HS-5 (cell line): Measurements from ENCODE around the gene TTC21A.
A peak's percentile ranks its signal among the peaks of the same experiment; 100 is the strongest.

Experiments used
- DNase-seq: peaks from one replicate; pipeline ENCODE4 v3.0.0-alpha.2; 2012; ENCODE audit warnings: low read depth

The TTC21A gene

DNA sequence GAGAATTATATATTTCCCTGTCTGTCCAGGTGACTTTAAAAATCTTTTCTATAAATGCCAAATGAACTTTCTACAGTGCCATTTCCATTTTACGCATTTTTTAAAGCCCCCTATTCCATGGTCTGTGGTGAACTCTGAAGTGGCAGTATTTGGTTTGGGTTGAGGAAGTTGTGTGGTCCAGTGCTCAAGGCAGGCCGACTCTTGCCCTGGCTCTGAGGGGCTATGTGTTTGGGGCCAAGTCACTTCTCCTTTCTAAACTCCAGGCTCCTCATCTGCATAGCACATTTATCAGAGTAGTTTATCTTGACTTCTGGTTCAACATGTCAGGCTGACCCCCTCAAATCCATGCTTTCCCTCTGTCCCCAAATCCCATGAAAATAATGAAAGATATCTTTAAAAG is 14.1 kb downstream of the TTC21A start:
- no peak for DNase-seq

DNA sequence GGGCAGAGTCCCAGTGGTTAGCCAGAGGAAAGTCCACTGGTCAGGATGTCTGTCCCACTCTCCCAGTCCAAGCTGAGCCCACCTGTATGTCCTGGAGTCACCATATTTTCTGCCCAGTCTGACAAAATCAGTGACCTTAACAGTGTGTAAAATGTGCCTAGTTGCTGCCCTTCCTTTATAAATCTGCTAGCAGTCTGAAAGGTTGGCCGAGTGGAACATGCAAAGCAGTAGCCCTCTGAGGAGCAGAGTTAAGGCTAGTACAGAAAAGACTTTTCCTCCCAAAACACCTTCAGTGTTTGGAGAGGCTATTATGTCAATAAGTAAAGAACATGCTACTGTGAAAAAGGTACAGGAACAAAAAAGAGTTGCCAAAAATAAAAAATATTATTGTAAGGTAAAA is 15.3 kb downstream of the TTC21A start:
- no peak for DNase-seq

DNA sequence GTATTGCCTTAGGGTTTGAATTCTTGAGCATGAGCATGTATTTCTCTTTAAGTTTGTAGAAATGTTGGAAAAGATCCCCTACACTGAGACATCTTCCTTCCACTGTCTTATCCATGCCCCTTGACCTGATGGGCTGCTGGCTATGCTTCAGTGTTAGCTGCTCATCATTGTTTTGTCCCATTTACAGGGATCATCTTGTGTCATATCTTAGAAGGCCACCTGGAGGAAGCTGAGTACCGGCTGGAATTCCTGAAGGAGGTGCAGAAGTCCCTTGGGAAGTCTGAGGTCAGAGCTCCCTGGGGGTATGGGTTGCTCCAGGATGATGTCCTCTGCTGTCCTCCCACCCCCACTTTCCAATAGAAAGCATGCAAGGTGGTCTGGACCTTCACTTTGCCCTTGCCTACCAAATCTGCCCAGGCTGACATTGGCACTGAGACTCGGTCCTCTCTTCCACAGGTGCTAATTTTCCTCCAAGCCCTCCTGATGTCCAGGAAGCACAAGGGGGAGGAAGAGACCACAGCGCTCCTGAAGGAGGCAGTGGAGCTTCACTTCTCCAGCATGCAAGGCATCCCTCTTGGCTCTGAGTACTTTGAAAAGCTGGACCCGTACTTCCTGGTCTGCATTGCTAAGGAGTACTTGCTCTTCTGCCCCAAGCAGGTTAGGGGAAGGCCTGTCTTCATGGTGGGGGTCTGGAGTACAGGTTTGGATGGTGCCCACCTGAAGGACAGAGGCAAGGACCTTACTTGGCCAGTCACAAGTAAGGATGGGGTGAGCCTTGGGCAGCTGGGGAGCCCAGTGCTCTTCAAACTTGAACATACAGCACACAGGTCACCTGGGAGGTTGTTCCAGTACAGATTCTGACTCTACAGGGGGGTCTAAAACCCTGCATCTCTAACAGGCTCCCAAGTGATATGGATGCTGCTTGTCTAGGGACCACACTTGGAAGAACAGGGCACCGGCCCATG is 17.7 kb downstream of the TTC21A start:
- no peak for DNase-seq

DNA sequence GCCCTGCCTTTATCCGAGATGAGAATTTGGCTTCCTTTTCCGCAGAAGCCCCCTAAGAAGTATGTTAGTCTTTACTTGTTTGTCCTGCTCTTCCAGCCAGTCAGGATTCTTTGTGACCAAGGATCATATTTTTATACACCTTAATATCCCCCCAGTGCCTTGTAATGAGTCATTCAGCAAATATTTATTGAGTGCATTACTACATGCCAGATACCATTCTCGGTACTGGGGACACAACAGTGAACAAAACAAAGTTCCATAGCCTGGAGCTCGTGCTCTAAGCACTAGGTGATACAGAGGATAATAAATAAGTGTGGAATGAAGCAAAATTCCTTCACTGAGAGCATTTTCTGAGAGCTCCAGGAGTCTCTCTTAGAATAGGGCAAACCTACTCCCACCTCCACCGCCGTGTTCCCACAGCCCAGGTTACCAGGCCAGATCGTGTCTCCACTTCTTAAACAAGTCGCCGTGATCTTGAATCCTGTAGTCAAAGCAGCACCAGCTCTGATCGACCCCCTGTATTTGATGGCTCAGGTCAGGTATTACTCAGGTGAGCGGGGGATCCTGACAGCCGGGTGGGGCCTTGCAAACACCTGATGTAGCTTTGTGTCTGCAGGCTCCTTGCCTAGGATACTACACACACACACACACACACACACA is 18.5 kb downstream of the TTC21A start:
- DNase-seq, result peak; percentile 20

DNA sequence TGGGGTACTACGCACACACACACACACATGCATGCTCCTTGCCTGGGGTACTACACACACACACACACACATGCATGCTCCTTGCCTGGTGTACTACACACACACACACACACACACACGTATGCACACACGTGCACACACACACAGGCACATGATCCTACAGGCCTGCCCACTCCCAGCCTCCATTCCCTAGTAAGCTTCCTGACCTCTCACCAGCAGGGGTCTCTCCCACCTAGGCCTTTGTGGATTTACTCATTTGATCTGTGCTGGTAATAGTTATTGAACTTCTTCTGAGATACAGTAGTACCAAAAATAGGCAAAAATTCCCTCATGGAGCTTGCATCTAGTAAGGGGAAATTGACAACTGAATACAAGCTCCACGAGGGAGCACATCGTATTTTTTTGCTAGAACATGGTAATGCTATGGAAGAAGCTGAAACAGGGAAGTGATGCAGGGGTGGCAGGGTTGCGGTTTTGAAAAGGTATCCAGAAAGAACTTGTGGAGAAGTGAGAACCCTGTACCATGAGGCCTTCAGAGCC is 19.1 kb downstream of the TTC21A start:
- no peak for DNase-seq

DNA sequence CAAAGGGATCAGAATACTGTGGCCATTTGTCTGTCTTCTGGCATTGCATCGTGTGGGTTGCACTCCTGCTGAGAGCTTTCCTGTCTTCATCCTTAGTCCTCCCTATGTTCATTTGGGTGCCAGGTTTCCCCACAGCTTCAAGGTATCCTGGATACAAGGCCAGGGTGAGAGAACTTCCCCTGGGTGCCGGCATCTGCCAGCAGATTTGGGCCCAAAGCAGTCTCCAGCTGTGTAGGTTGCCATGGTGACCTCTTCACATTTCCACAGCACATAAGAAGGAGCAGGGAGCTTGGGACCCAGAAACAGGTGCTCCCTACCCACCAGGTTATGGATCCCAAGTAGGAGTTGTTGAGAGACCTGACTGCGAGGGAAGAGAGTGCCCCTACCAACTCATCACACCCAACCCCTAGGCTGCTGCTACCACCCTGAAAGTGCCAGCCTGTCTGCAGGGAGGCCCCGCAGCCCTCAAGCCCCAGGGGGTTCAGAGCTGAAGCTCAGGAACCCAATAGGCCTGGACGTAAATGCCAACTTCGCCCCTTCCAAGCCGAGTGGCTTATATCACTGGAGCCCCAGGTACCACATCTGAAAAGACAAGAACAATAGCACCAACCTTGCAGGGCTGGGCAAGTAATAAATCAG is 19.9 kb downstream of the TTC21A start:
- no peak for DNase-seq

DNA sequence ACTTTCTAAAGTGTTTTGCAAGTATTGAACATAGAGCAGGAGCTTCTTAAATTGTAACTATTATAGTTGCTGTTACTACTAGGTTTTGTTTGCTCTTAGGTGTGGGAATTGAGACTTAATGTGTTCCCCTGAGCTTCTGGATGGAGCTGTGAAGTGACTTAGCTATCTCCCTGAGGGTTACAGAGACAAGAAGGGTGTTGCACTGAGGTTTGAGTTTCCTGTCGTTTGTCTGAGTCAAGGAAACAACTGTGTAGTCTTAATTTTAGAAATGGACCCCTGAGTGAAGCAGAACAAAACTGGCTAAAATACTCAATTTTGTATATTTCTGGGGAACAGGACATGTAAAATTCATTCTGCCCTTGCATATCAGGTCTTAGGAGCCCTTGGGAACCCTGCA is 20.4 kb downstream of the TTC21A start:
- no peak for DNase-seq

DNA sequence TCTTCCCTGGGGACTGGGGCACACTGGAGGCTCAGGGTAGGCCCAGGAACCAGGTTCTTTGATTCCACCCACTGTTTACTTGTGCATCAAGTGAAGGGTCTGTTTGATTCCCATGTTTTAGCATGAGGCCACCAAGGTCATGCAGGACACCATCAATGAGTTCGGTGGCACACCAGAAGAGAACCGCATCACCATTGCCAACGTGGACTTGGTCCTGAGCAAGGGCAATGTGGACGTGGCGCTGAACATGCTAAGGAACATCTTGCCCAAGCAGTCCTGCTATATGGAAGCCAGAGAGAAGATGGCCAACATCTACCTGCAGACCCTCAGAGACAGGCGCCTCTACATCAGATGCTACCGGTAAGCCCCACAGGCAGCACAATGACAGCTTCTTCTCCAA is 21.5 kb downstream of the TTC21A start:
- DNase-seq, result no peak

DNA sequence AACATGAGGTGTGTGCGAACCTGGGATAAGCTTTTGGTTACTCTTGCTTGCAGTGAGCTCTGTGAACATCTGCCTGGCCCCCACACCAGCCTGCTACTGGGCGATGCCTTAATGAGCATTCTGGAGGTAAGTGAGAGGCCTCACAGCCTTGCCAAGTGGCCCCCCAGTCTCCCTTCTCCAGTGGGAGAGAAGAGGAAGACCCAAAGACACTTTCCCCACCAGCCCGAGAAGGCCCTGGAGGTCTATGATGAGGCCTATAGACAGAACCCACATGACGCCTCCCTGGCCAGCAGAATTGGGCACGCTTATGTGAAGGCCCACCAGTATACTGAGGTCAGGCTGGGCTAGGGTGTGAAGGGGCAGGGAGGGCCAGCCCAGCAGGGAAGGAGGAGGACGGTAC is 22.5 kb downstream of the TTC21A start:
- no peak for DNase-seq

DNA sequence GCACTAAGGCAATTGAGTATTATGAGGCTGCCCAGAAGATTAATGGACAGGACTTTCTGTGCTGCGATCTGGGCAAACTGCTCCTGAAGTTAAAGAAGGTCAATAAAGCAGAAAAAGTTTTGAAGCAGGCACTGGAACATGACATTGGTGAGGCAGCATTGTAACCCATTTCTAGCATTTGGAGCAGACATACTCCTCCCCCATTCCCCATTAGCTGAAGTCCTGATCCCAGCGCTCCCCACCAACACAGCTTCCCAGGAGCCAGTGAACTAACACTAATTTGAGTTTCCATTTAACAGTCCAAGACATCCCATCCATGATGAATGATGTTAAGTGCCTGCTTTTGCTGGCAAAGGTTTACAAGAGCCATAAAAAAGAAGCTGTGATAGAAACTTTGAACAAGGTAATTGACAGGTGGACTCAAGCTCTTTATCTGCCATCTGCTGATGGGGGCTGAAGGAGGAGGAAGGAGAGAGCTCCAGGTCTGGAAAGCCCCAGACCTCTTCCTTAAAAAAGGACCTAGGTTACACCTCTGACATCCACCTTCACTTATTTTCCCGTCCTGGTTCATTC is 23.3 kb downstream of the TTC21A start:
- DNase-seq, result no peak

DNA sequence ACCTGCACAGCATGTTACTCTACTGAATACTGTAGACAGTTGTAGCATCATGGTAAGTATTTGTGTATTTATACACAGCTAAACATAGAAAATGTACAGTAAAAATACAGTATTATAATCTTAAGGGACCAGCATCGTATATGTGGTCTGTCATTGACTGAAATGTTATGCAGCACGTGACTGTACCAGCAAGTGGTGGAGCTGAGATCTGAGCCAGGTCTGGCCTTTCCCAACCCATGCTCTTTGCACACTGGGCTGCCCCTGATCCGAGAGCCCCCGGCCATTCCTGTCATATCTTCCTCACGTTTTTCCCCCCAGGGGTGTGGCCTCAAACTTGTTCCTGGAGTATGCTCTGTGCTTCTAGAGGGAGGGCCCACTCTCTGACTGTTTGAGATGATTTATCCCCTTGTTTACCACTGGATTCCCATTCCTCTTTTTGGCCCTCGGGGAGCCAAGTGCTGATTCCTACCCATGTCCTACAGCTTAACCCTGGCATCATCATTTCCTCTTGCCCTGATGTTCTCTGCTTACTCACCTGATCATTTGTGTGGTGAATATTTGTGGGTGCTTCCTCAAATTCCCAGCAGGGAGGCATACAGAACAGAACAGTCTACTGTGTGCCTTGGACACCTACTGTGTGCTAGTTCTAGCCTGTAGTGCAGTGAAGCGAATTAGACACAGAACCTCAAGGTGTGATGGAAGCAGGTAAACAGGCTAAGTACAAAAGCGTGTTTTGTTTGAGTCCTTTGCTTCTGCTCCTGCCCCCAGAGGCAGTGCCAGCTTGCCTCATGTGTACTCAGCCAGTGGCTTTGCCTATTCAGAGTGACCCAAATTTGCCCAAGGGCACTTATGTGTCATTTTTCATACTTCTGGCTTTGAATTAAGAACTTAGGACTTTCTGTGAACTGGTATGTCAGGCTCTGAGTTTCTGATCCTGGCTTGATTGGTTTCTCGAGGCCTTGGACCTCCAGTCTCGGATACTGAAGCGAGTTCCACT is 24.9 kb downstream of the TTC21A start:
- DNase-seq, result no peak

DNA sequence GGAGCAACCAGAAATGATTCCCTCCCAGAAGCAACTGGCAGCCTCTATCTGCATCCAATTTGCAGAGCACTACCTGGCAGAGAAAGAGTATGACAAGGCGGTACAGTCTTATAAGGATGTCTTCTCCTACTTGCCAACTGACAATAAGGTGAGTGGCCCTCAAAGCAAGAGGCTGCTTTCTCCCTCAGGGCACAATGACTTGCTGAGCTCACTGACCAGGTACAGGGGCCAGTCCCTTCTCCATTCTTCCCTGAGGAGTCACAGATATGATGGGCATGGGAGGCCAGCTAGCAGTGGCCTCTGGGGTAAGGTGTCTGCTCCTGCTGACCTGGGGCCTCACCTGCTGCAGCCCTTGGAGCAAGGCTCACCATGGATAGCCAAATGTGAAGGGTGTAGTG is 25.6 kb downstream of the TTC21A start:
- no peak for DNase-seq

DNA sequence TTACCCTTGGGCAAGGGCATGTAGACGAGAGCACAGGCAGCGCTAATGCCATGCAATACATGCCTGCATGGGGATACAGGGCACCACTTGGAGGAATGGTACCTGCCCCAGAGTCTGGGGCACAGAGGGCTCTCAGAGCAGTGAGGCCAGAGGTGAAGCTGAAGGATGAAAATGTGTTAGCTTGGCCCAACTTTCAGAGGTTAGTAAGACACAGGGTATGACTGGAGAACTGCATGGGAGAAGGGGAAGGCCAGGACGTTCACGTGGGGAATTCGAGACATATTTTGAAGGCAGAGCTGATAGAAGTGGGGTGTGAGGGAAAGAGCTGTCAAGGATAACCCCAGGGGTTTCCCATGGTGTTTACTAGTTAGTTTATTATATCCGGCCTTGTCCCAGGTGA is 26.3 kb downstream of the TTC21A start:
- DNase-seq, result no peak

DNA sequence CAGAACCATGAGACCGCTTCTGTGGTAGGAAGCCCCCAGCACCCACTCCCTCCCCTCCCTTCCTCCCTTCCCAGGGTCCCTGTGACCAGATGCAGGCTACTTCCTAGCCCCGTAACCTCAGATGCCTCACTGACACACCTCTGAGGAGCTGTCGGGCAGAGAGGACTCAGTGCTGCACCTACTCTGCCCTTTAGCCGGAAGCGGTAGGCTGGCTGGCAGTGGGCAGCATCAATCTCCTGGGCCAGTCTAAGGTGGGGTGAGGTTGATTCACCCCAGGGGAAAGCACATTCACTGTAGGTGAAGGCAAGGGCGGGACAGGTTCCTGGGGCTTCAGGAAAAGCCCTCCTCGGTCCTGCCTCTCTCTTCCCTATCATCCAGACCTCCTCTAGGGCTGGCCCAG is 26.8 kb downstream of the TTC21A start:
- no peak for DNase-seq

DNA sequence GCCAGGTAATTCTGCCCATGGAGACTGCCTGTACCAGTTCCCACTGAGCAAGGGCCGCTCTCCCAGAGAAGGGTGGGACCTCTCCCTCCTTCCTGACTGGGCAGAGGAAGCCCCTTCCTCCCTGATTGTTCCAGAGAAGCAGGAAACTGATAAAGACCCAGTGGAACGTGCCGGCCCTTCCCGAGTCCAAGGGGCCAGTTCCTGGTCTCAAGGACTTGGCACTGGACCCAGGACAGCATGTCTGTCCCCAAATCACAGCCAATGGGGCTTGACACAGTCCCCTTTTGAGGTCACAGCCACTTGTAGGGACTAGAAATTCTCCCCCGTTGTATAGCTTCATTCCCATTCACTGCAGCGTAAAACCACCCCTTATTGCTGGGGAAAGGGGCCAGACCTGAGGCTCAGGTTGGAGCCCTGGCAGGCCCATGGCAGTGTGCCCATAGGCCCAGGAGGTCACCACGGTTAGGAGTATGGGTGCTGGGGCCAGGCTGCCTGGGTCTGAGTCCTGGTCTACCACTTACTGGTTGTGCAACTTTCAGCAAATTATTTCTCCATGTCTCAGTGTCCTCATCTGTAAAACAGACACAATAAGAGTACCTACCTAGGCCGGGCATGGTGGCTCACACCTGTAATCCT is 27.8 kb downstream of the TTC21A start:
- no peak for DNase-seq

DNA sequence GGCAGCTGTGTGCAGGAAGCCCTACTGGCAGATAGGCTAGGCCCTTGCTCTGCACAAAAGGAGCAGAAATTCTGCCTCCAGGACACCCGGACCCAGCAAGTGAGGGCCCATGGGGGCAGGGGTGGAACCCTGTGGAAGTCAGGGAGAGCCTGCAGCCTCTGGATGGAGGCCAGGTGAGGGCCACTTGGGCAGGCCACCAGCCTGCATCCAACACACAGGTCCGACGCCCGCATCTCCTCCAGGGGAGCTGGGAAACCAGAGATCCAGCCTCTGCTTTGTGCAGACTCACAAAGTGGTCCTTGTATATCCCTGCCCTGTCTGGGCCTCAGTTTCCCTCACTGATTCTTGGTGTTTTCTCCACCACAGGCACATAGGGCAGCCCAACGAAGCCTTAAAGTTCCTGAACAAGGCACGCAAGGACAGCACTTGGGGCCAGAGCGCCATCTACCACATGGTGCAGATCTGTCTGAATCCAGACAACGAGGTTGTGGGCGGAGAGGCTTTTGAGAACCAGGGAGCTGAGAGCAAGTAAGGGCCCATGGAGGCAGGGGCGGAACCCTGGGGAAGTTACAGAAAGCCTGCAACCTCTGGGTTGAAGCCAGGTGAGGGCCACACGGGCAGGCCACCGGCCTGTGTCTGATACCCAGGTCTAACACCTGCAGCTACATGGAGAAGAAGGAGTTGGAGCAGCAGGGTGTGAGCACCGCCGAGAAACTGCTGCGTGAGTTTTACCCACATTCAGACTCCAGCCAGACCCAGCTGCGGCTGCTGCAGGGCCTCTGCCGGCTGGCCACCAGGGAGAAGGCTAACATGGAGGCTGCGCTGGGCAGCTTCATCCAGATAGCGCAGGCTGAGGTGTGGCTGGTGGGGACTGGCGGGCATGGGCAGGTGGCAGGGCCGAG is 29.3 kb downstream of the TTC21A start:
- no peak for DNase-seq

DNA sequence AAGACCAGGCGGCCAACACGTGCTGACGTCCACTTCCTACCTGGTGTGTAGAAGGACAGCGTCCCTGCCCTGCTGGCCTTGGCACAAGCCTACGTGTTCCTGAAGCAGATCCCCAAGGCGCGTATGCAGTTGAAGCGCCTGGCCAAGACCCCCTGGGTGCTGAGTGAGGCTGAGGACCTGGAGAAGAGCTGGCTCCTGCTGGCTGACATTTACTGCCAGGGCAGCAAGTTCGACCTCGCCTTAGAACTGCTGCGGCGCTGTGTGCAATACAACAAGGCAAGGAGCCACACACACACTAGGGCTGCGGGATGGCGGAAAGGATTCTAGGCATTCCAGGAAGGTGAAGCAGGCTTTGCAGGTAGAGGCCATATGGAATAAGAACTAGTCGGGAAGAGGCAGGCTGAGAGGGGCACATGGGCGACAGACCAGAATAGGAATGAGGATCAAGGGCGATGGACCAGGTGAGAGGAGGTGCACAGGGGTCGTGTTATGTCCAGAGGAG is 30.0 kb downstream of the TTC21A start:
- DNase-seq, result no peak

DNA sequence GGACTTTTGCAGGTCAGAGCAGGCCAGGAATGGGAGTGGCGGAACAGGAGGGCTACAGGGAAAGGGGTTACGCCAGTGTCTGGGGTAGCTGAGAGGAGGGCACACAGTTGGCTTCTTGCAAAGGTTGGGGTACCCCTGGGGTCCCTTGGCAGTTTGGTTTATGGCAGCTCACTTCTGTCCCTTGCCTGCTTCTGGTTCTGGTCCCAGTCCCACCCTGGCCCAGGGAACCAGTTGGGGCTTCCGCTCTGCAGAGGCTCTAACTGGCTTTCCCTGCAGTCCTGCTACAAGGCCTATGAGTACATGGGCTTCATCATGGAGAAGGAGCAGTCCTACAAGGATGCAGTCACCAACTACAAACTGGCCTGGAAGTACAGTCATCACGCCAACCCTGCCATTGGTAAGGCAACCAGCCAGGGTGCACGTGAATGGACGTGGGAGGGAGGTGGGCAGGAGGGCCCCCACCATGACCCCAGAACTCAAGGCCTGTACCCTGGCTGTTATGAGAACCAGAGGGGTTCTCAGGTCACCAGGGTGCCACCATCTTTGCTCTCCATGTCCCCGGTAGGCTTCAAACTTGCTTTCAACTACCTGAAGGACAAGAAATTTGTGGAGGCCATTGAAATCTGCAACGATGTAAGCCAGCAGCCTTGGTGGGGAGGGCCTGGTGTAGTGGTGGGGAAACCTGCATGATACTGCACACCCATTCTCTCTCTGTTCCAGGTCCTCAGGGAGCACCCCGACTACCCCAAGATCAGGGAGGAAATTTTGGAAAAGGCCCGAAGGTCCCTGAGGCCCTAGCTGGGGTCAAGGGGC is 30.7 kb downstream of the TTC21A start:
- no peak for DNase-seq
